ENCODE results near the gene MTERF4.

Gene MTERF4

GRCh38 chr2:241052677-241053360 is 49.3 kb downstream of the MTERF4 start:
- CTCF ChIA-PET: no interaction called here
- no peak for TF ChIP-seq CTCF (conservative IDR thresholded peaks at IDR 0.05; ENCODE audit: low read depth)
- no peak for DNase-seq (ENCODE audit: low spot score)
- no peak overlapping the region for H3K27ac ChIP-seq
- POLR2A ChIA-PET (ENCODE audit: low non-redundant PET): no interaction called here

- no peak for DNase-seq (ENCODE audit: low spot score)
- CTCF ChIA-PET: interaction anchor here (0.6 to 0.7 kb wide), 2 partner anchors 55 to 581 kb away, joined by 3 read pairs; no protein-coding TSS in a partner anchor
- POLR2A ChIA-PET (ENCODE audit: low non-redundant PET): no interaction called here
These were observed 50.3 kb downstream of the MTERF4 start for GRCh38 chr2:241051578-241052487.

GRCh38 chr2:241050624-241051577 is 51.2 kb downstream of the MTERF4 start:
- CTCF ChIA-PET: interaction anchor here (0.6 to 0.7 kb wide), 2 partner anchors 56 to 580 kb away, joined by 3 read pairs; no protein-coding TSS in a partner anchor
- no peak for TF ChIP-seq CTCF (conservative IDR thresholded peaks at IDR 0.05; ENCODE audit: low read depth)
- POLR2A ChIA-PET (ENCODE audit: low non-redundant PET): no interaction called here
- DNase-seq (ENCODE audit: low spot score): no peak
- no peak overlapping the region for H3K27ac ChIP-seq

More at GRCh38 chr2:241051578-241052487, 50.3 kb downstream of the MTERF4 start:
- H3K27ac ChIP-seq: no peak overlapping the region
- no peak for TF ChIP-seq CTCF (conservative IDR thresholded peaks at IDR 0.05; ENCODE audit: low read depth)

- no peak for DNase-seq (ENCODE audit: low spot score)
- no peak overlapping the region for H3K27ac ChIP-seq
- POLR2A ChIA-PET (ENCODE audit: low non-redundant PET): no interaction called here
- CTCF ChIA-PET: no interaction called here
- no peak for TF ChIP-seq CTCF (conservative IDR thresholded peaks at IDR 0.05; ENCODE audit: low read depth)
These were observed 52.1 kb downstream of the MTERF4 start for GRCh38 chr2:241049739-241050623.

- DNase-seq (ENCODE audit: low spot score): no peak
- ChIA-PET POLR2A (ENCODE audit: low non-redundant PET) (no interaction called here), CTCF (no interaction called here)
- TF ChIP-seq CTCF (conservative IDR thresholded peaks at IDR 0.05; ENCODE audit: low read depth): no peak
- no peak overlapping the region for H3K27ac ChIP-seq
These were observed 53.1 kb downstream of the MTERF4 start for GRCh38 chr2:241048949-241049343.

Data from RWPE1 (cell line).